ENCODE measurements around the gene ZBTB45.

Gene ZBTB45

DNA sequence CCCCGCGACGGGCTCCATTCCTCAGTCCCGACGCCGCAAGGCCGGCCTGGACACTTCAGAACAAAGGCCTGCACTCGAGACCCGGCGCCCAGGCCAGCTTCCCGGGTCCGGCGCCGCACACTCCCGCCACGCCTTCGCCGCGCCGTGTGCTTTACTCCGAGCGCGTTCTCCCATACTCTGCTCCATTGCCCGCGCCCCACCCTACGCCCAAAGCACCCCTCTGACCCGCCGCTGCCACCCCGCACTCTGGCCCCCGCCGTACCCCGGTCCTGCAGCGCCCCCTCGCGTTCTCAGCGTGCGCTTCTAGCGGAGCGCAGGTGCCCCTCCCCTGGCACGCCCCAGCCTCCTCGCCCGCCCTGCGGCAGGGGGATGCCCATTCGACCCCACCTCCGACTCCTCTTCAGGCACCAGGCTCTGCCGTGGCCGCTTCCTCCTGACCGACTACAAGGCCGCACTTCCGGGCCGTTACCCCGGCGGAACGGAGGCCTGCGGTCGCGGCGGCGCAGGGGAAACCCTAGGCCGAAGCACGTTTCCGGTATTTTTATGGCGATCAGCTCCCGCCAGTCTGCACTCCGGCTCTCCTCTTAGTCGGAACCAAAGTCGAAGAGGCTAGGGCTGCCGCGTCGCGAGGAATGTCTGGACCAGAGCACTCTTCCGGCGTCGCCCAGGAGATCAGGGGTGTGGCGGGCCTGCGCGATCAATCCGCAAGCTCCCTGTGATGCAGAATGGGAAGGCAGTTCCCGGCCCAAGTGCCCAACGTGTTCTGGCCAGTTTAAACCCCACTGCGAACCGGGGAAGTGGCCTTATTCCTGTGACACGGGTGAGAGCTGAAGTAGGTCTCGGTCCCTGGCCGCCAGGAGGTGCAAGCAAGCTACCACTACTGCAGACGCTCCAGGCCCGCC, at the start of gene ZBTB45:
ZBTB45 (minus strand) TSS at position 456 of the 902 bp plus-strand sequence. CDS start 2,137 bp downstream, outside the sequence.
- DNase-seq: peak; percentile 94

DNA sequence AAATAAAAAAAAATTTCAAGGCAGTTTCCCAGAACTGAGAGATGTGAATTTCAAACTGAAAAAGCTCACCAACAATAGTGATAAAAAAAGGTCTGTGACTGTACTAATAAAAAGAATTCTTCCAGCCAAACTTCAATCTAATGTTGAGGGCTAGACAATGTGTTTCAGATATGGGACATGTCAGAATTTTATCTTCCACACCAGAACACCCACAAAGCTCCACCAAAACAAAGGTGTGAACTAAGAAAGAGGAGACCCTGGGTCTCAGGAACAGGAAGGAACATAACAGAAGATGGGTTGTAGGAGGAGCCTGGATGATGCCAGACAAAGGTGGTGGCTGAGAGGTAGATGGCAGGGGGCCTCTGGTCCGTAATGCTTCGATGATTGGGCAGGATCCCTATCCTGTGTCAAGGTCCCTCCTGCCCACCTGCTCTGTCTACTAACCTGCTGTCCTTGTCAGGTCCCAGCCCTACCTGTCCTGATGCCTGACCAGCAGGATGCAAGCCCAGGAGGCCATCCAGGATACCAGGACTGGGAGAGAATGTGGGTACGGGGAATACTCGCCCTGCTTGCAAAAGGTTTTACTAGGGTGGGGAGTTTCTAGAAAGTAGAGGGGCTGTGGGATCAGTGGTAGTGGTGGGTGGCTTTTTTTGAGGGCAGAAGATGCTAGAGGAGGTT, 49.0 kb upstream of the ZBTB45 start:
- no peak for DNase-seq

DNA sequence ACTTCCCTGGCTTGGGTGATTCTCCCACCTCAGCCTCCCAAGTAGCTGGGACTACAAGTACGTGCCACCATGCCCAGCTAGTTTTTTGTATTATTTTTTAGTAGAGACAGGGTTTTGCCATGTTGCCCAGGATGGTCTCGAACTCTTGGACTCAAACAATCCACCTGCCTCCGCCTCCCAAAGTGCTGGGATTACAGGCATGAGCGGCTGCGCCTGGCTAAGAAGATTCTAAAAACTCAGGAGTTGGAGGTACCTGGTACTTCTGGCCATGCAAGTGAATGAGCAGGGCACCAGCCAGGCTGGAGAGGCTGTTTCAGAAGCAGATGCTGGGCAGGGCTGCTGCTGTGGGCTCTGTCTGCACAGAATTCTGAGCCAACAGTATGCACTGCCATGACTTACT, 47.4 kb upstream of the ZBTB45 start:
- DNase-seq: no peak

DNA sequence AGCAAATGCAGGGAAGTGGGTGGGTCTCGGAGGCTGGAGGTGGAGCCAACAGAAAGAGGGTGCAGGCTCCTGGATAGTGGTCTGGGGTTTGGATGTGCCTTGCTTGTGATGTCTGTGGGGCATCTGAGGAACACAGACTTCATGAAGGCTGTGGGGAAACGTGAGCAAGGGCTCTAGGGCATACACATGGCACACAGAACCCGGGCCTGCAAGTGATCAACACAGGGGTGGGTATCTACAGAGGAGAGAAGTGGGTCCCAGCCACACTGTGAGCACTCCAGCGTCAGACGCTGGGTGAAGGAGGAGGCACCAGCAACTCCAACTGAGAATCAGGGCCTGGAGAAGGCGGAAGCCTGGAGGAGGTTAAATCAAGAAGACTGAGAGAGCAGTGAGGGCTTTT, 44.2 kb upstream of the ZBTB45 start:
- DNase-seq: no peak

DNA sequence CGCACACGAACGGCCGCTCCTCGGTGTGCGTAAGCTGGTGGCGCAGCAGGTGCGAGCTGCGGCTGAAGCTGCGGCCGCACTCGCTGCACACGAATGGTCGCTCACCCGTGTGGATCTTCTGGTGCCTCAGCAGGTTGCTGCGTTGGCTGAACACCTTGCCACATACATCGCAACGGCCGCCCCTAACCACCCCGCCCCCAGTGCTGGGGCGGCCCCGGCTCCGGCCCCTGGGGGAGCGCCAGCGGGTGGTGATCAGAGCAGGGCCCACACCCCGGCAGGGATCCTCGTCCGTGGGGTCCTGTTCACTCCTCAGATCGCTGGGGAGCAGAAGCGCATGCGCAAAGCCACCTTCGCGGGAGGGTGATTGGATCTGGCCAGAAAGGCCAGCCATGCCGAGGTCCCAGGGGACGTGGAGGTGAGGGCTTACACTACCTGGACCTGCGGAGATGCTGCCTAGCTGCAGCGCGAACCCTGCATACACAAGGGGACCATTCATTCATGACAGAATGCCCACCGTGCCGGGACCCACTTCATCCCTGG, 43.5 kb upstream of the ZBTB45 start:
- DNase-seq: peak; percentile 45 to 57

DNA sequence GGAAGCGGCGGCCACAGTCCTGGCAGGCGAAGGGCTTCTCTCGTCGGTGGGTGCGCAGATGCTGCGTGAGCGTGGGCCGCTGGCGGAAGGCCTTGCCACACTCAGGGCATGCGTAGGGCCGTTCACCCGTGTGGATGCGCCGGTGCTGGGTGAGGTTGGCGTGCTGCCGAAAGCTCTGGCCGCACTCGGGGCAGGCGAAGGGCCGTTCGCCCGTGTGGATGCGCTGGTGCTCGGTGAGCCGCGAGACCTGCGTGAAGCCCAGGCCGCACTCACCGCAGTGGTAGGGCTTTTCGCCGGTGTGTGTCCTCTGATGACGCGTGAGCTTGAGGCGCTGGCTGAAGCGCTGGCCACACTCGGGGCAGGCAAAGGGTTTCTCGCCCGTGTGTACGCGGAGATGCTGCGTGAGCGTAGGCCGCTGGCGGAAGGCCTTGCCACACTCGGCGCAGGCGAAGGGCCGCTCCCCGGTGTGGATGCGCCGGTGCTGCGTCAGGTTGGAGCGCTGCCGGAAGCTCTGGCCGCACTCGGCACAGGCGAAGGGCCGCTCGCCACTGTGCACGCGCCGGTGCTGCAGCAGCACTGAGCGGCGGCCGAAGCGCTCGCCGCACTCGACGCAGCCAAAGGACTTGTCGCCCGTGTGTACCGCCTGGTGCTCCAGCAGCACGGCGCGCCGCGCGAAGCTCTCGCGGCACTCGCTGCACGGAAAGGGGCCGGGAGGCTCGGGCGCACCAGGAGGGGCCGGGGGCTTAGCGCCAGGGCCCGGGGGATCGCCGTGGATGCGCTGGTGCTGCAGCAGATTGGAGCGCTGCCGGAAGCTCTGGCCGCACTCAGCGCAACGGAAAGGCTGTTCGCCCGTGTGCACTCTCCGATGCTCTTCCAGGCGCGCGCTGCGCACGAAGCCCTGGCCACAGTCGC, 42.8 kb upstream of the ZBTB45 start:
- DNase-seq: peak; percentile 44 to 61

DNA sequence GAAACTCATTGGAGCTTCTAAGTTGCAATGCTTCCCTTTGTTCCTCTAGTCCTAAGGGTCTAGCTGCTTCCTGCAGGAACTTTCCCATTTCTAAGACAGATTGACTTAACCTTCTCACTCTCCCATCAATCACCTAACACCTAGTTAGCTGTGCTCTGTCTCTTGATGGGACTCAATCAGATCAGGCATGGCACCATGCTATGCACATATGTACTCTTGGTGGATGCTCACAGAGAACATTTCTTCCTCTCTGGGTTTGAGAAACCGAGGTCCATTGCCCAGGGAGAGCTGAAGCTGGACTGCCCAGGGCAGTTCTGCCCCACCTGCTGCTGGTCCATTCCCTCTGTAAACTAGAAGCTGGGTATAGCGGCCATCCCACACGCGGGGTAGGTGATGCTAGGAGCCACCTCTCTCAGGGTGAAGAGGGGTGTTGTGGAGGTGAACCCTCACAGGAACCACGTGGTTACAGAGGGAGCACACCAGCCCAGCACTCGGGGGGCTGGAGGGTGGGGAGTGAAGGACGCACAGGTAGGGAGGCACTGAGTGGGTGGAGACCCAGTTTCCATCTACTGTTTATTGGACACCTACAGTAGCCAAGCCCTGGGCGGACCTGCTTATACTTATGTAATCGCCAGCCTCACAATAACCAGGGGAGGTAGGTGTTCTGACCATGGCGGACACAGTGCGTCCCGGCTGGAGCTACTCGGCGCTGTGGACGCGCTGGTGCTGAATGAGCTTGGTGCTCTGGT, 41.9 kb upstream of the ZBTB45 start:
- peak in 1 of 2 donors; percentile 20 for DNase-seq

DNA sequence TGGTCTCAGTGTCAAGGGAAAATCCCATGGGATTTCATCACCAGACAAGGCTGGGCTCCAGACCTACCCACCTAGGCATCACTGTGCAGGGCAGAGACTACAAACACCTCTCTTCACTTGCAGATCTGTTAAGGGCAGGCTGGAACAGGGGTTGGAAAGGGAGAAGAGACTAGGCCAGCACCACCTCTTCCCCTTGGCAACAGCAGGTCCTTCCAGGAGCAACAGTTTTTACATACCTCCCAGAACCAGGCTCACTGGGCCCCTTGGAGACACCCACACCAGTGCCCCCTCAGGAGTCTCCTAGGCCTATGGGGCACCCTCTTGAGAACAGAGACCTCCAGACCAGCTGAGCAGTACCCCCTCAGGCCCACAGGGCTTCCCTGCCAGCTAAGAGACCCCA, 41.3 kb upstream of the ZBTB45 start:
- DNase-seq: no peak

DNA sequence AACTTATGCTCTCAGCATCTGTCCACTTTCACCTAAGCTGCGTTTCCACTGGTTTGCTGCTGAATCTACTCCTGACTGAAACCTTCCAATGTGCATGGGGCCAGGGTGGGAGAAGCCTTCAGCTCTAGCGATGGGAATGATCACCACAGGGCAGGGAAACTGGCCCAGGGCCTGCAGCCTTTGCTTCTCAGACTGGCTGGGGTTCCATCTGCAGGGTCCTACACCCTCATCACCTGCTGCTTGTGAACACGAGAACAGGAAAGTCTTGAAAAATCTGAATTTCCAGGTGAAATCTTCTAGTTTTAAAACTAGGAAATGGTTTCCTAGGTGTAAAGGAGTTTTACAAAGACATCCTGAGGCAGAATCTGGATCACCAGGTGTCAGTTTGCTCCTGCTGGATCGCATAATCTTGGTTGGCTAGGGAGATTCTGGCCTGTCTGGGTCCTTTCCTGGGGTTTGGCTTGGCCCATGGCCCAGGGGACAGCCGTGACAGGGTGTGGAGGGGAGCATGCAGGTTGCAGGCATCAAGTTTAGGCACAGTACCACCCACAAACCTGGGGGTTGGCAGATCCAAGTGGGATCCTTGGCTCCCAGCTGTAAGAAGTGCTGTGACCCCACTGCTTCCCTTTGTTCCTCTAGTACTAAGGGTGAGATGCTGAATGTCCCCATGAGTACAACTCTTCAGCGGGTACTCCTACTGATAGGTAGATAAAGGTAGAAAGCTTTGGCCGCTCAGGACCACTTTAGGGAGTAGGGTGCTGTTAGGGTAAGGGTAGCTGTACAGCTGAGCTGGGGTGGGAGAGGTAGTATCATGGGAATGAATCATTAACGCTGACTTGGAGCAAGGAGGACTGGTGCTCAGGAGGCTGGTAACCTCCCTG, 40.6 kb upstream of the ZBTB45 start:
- no peak for DNase-seq

DNA sequence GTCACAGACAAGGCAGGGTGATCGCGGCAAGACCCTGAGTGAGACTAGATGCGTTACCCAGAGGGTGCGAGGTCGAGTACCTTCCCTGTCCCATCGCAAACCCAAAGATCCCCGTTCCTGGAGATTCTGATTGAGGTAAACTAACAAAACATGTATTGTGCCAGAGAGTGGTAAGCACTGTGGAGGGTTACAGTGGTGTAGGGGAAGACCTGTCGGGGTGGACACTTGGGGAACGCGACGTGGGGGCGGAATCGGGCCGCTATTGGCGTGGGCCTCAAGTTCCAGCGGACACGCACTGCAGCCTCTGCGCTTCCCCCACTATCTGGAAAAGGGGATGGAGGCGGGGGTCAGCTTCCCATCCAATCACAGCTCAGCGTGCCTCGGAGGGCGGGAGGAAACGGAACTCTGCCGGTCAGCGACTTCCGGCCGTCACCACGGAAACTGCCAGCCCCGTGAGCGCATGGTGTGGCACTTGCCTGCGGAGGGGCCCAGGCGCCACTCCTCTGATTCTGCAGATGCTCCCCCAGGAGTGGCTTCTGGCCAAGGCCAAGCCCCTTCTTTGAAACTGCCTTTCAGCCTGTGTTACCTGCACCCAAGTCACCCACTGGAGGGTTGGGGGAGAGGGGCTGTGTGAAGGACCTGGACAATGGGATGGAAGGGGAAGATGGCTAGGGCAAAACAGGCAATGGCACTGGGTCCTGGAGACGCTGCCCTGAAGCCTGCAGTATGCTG, 39.8 kb upstream of the ZBTB45 start:
- DNase-seq: peak; percentile 76 to 86

DNA sequence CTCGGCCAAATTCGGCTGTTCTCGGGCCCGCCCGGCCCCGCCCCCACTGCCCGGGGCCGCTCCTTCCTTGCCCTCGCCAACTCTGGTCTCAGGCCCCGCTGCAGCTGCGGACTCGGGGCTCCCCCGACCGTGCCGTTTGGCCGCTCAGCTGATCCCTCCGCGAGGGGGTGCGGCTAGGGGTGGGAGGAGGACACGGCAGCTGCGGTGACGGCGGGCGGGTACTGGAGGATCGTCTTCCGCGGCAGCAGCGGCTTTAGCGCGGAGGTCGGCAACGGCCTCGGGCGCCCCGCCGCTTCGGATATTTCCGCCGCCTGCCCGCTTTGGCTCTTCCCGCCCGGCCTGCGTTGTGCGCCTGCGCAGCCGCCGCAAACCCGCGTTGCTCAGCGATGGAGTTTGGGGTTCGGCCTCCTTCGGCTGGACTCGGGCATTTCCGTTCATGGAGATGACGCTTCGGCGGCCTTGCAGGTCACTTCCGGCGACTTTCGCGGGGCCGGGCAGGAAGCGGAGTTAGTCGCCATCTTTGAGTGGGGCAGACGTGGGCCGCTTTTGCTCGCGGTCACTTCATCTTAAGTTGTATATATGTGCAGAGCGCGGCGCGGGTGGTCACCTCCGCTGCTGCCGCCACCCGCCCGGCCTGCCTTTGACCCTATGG, 39.1 kb upstream of the ZBTB45 start:
- DNase-seq: peak; percentile 100

DNA sequence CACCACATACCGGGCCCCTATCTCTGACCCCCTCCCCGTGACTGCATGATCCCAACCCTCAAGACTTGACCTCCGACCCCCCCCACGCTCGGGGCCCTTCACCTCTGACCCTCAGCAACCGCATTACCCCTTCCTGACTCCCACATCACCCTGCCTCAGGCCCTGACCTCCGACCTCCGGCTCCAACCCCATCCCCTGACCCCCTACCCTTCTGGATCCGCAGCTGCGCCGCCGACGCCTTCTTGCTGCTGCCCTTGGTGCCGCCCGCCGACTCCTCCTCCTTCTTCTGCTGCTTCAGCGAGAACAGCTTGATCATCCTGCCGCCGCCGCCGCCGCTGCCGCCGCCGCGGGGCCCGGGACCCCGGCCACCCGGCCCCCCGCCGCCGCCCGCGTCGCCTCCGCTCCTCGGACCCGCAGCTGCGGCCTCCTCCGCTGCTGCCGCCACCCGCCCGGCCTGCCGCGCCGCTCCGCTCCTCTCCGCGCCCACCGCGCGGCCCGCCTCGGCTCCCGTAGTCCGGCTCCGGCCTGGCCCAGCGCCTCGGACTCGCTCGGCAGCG, 38.5 kb upstream of the ZBTB45 start, which contains the start of gene UBE2M:
UBE2M (minus strand) TSS at position 546 of the 557 bp plus-strand sequence; CDS start at position 316, 230 bp downstream.
- DNase-seq: peak; percentile 63 to 65

DNA sequence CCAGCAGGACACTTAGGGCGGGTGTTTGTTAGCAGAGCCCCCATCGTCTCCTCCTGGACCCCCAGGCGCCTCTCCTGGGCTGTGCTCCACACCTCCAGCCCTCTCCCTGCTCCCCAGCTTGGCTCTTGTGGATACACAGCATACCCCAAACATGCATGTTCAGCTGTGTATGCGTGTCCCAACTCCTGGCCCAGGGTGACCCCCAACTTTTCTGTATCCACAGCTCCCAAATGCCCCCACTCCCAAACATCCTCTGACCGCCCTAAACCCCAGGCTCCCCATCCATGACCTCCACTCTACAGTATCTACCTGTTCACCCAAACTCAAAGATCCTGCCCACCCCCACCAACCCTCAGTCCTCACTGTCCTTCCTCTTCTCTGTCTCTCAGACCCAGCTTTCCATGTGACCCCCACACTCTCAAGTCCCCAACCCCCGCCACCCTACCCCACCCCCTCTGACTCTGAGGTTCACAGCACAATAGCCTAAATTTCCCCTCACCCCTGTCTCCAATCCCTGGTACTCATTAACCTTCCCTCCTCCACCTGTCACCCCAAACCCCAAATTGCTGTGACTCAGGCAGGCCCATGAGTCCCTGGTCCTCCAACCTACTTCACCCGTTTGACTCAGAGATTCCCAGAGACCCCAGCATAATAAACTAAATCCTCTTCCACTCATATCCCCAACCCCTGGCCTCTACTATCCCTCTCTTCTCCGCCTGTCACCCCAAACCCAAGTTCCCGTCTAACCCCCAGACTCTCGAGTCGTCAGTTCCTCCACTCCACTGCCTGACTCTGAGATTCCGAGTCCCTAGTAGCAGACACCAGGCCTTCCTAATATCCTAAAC, 37.8 kb upstream of the ZBTB45 start:
- DNase-seq: peak in 1 of 2 donors; percentile 25

DNA sequence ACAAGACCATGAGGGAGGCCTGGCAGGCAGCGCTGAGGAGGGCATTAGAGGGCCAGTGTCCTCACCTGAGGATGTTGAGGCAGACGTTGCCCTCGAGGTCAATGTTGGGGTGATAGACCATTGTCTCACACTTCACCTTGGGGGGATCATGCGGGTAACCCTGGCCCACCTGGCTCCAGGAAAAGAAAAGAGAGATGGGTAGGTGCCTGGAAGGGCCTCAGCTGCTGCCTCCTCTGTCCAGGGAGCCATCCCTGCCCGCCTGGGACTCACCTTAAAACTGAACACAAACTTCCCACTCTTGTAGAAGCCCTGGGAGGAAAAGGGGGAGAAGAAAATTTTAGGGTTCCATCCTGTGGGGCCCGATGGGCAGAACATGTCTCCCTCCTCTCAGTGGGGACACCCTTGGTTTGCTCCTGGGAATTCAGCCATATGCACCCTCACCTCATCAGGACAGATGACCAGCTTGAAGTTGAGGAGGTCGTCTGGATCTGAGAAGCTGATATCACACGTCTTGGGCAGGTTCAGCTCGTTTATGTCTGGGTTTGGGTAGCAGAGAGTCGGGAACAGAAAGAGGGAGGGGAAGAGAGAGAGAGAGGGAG, 37.1 kb upstream of the ZBTB45 start:
- DNase-seq: no peak

DNA sequence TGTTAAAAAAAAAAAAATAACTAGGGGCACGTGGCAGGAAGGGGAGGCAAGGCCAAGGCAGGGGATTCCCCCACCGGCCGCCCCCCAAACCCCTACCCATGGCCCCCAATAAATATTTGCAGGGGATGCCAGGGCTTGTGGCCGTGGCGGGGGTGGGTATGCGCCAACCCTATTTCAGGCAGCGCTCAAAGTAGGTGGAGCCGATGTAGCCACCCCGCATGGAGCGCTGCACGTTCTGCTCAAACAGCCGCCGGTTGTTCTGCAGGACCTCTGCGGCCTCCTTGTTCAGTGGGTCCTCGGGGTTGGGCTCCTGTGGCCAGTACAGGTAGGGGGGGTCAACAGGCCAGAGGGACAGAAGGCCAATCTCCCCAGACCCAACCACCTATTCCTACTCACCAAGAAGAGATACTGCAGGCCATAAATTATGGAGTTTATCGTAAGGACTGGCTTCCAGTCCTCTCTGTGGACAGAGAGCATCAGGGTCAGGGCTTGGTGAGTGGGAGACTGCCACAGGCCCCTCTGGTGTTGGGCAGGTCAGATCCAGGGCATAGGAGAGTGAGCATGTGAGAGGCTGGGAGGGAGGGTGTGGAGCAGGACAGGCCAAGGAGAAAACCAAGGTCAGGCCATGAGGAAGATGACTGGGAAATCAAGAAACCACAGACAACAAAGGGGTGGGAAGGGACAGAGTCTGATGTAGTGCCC, 36.5 kb upstream of the ZBTB45 start:
- DNase-seq: no peak

DNA sequence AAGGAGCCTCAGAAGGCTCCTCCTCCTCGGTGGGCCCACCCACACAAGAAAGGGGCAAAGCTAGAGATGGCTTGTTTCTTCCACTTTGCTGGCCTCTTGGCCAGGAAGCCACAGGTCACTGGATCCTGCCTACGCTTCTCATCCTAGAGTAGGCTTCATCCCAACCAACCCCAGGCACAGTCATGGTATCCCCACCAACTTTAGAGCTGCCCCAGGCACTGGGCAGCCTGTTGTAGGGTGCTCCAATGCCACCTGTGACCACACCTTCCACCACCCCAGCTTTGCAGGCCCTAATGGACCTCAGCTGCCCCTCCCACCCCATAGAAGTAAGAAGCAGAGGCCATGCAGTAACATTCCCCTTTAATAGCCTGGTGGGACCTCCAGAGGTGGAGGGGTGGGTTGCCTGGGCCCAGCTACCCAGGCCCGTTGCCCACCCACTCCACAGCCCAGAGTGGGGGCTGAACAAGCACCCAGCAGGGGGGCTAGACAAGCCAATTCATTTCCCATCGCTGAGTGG, 35.8 kb upstream of the ZBTB45 start:
- no peak for DNase-seq

Data from stimulated activated CD4-positive, alpha-beta T cell treated with anti-CD3 and anti-CD28 coated beads, Interleukin-2, amount 100 ng/mL, for 24 hours (primary cell).